K562 (cell line): ENCODE measurements around the gene FAM171A1. TPM values are rescaled to one million over a fixed set of nuclear protein-coding genes. Genes with fewer than 3 reads are reported as not detected.

Experiments
- ATAC-seq: fragments of 200-7000 bp; cut with Tn5 transposase; 3 replicates; pipeline ENCODE4 v1.9.1; 2020; ENCODE audit warnings: moderate library complexity
- BruUV-seq: library from RNA; stranded (reverse); fragments of 400-500 nt; replicated peaks from 2 replicates; lab custom pipeline; 2021; lab: Mats Ljungman, UMichigan
- CTCF ChIA-PET: fragments of 300-600 bp; formaldehyde crosslinking; extraction: SDS; loops from one replicate; lab custom pipeline; 2021; ENCODE audit warnings: low intra/inter-chr PET ratio; lab: Yijun Ruan, JAX
- POLR2A ChIA-PET: fragments of 300-600, 350-650 bp; sonication (Branson Sonifier 250); formaldehyde crosslinking; extraction: SDS; loops from one replicate; lab custom pipeline; 2021; ENCODE audit warnings: antibody characterized with exemption, inconsistent platforms; lab: Yijun Ruan, JAX
- DNase-seq, 4 experiments: peaks; one replicate each; pipeline versions ENCODE4 v3.0.0 to v3.0.0-alpha.2; 2011 to 2018; ENCODE audit warnings: low spot score in 3 of 4, mixed read lengths in 3 of 4; ENCODE audit errors: extremely low read depth in 1 of 4
- FAIRE-seq: peaks from 2 replicates; lab custom pipeline; 2011; peaks lifted over from hg19 to GRCh38; lab: Jason Lieb, UNC
- H2AFZ ChIP-seq: 2 replicates; pipeline ENCODE4 v1.6.0; 2011; ENCODE audit warnings: low read depth, low read length, control low read depth, inconsistent platforms
- H3K27ac ChIP-seq: fragments of 200-600 bp; 3 replicates; pipeline ENCODE4 v1.8.0; 2011; ENCODE audit warnings: low read depth, mild to moderate bottlenecking, control low read depth, inconsistent platforms, low read length, moderate library complexity, mixed read lengths; ENCODE audit errors: extremely low read depth
- H3K27me3 ChIP-seq, 2 experiments: fragments of 300-600 bp in 1 of 2; 2 replicates in 1 of 2; 3 replicates in 1 of 2; pipeline versions ENCODE4 v1.6.0 to v1.8.0; 2011; ENCODE audit warnings: inconsistent platforms in 2 of 2, low read length in 2 of 2, mild to moderate bottlenecking in 1 of 2, mixed read lengths in 1 of 2, moderate library complexity in 1 of 2; ENCODE audit not compliant: control insufficient read depth in 2 of 2, insufficient read depth in 2 of 2
- H3K36me3 ChIP-seq: fragments of 300-600 bp; 3 replicates; pipeline ENCODE4 v1.8.0; 2011; ENCODE audit warnings: mild to moderate bottlenecking, low read length, inconsistent platforms; ENCODE audit not compliant: control insufficient read depth, insufficient read depth
- H3K4me1 ChIP-seq, 2 experiments: fragments of 200-600 bp in 1 of 2; replicated peaks in 1 of 2; 2 replicates in 1 of 2; 3 replicates in 1 of 2; pipeline versions ENCODE4 v1.5.1 to v1.8.0; 2011; ENCODE audit warnings: inconsistent platforms in 2 of 2, low read length in 2 of 2, mild to moderate bottlenecking in 1 of 2, mixed read lengths in 1 of 2, moderate library complexity in 1 of 2; ENCODE audit not compliant: control insufficient read depth in 2 of 2, insufficient read depth in 2 of 2
- H3K4me2 ChIP-seq: 2 replicates; pipeline ENCODE4 v1.6.1; 2011; ENCODE audit warnings: low read length, control low read depth, inconsistent platforms, mixed read lengths; ENCODE audit not compliant: insufficient read depth
- H3K4me3 ChIP-seq: fragments of 200-600 bp; sonication (generic), shearing (Covaris generic); 2 replicates; pipeline ENCODE4 v1.5.1; 2016; ENCODE audit warnings: control low read depth, inconsistent platforms
- H3K79me2 ChIP-seq: fragments of 200-600 bp; 3 replicates; pipeline ENCODE4 v1.8.0; 2011; ENCODE audit warnings: low read length, inconsistent platforms; ENCODE audit not compliant: control insufficient read depth, insufficient read depth
- H3K9ac ChIP-seq, 2 experiments: 2 replicates each; pipeline versions ENCODE4 v1.6.0 to v1.6.1; 2011; ENCODE audit warnings: low read depth in 2 of 2, low read length in 2 of 2, control low read depth in 1 of 2, inconsistent platforms in 1 of 2, mild to moderate bottlenecking in 1 of 2, mixed read lengths in 1 of 2; ENCODE audit not compliant: insufficient read depth in 1 of 2
- H3K9me1 ChIP-seq: one replicate; pipeline ENCODE4 v1.6.0; 2011; ENCODE audit warnings: inconsistent platforms, mild to moderate bottlenecking, low read length, moderate library complexity; ENCODE audit not compliant: control insufficient read depth, insufficient read depth
- H3K9me3 ChIP-seq: replicated peaks from 2 replicates; pipeline ENCODE4 v1.5.1; 2011; ENCODE audit warnings: low read depth, low read length, inconsistent platforms; ENCODE audit not compliant: control insufficient read depth, insufficient read depth
- H4K20me1 ChIP-seq: replicated peaks from 2 replicates; pipeline ENCODE4 v1.6.1; 2011; ENCODE audit warnings: low read length, inconsistent platforms, mixed read lengths; ENCODE audit not compliant: control insufficient read depth, insufficient read depth
- BACH1 ChIP-seq: fragments of 200-800 bp; sonication (Bioruptor generic); IDR thresholded peaks from 2 replicates; pipeline ENCODE4 v1.6.1; 2016; ENCODE audit warnings: missing genetic modification characterization, missing compliant biosample characterization
- KDM1A ChIP-seq, 2 experiments: fragments of 450-650 bp; IDR thresholded peaks; 2 replicates each; pipeline ENCODE4 v1.6.1; 2016; ENCODE audit warnings: mild to moderate bottlenecking in 2 of 2
- KDM2B ChIP-seq: fragments of 250-450 bp; sonication (Bioruptor Pico); IDR thresholded peaks from 2 replicates; pipeline ENCODE4 v1.8.0; 2021; ENCODE audit warnings: mild to moderate bottlenecking, moderate library complexity
- NONO ChIP-seq, 2 experiments: fragments of 200-400 bp in 1 of 2; fragments of 450-650 bp in 1 of 2; formaldehyde crosslinking in 1 of 2; IDR thresholded peaks; 2 replicates each; pipeline ENCODE4 v1.6.1; 2017; ENCODE audit warnings: low read depth in 2 of 2, mild to moderate bottlenecking in 2 of 2, moderate library complexity in 2 of 2, low read length in 1 of 2
- RB1 ChIP-seq: fragments of 450-650 bp; IDR thresholded peaks from 2 replicates; pipeline ENCODE4 v1.6.1; 2017; ENCODE audit warnings: low read depth, mild to moderate bottlenecking
- RBBP5 ChIP-seq: fragments of 200-600 bp; sonication (generic); IDR thresholded peaks from 2 replicates; pipeline ENCODE4 v1.6.1; 2012; ENCODE audit warnings: borderline replicate concordance, mild to moderate bottlenecking, low read length, control low read depth, inconsistent platforms; ENCODE audit not compliant: insufficient read depth, poor library complexity, severe bottlenecking
- RBFOX2 ChIP-seq: fragments of 200-400 bp; formaldehyde crosslinking; IDR thresholded peaks from 2 replicates; pipeline ENCODE4 v1.6.1; 2017; ENCODE audit warnings: low read depth, mild to moderate bottlenecking, low read length, moderate library complexity
- SLC30A9 ChIP-seq: fragments of 250-450 bp; sonication (Bioruptor Pico); IDR thresholded peaks from 2 replicates; pipeline ENCODE4 v1.8.0; 2022; ENCODE audit warnings: mild to moderate bottlenecking, moderate library complexity
- SREBF2 ChIP-seq: sonication (generic); formaldehyde crosslinking; IDR thresholded peaks from 2 replicates; pipeline ENCODE4 v1.4.0; 2020; ENCODE audit warnings: mild to moderate bottlenecking, missing genetic modification reagents
- ZNF561 ChIP-seq: fragments of 450-650 bp; formaldehyde crosslinking; conservative IDR thresholded peaks from 2 replicates; pipeline ENCODE4 v1.4.0; 2020; ENCODE audit warnings: mild to moderate bottlenecking, moderate library complexity
- WGBS: fragments of 100-300 bp; shearing (Covaris generic); methylation state at CpG from one replicate; pipeline ENCODE4 v1.1.6; 2016; ENCODE audit warnings: low coverage, mixed read lengths; ENCODE audit not compliant: insufficient coverage; ENCODE audit errors: missing lambda C conversion rate; 5-methylcytosine and 5-hydroxymethylcytosine counted together
- in situ Hi-C: fragments of 300-500 bp; cut with MboI; formaldehyde crosslinking; loops from 4 replicates; pipeline ENCODE4 v1.15.0; 2018; ENCODE audit warnings: inconsistent platforms, mixed read lengths
- intact Hi-C: fragments of 100-400 bp; cut with micrococcal nuclease; formaldehyde crosslinking; loops from 2 replicates; pipeline ENCODE4 v1.14.2; 2022
- polyA plus RNA-seq, 8 experiments: library from polyadenylated mRNA; depleted of rRNA in 4 of 8; stranded (reverse) in 5 of 8; unstranded in 3 of 8; fragments of >200 nt; fragmentation: Nextera tagmentation in 2 of 8; fragmentation: Illumina TruSeq in 1 of 8; extraction: Ambion mirVana in 2 of 8; extraction: Trizol in 1 of 8; gene quantifications; 2 replicates each; pipeline versions ENCODE4 v1.2.1 to v1.2.3, GENCODE V29; 2011 to 2014; ENCODE audit warnings: inconsistent platforms in 1 of 8, missing spikeins in 1 of 8
- total RNA-seq, 7 experiments: library from RNA; depleted of rRNA in 6 of 7; stranded (reverse); fragments of >200 nt in 6 of 7; fragmentation: Illumina TruSeq in 2 of 7; extraction: Trizol in 2 of 7; gene quantifications; 2 replicates each; pipeline versions ENCODE4 v1.2.1 to v1.2.3, GENCODE V29; 2011 to 2021; ENCODE audit warnings: low replicate concordance in 1 of 7
- TF ChIP-seq, protein P1 (sequence below), 2 experiments: fragments of 450-650 bp in 1 of 2; sonication (generic) in 1 of 2; formaldehyde crosslinking in 1 of 2; IDR thresholded peaks; 2 replicates each; pipeline versions ENCODE4 v1.7.1 to v1.9.0; 2016 to 2022; ENCODE audit warnings: inconsistent platforms in 1 of 2, mild to moderate bottlenecking in 1 of 2, missing genetic modification reagents in 1 of 2

FAM171A1 gene
- total and polyA plus RNA-seq, 9 of the 15 experiments (the other 6 are each of a cell fraction or from before 2014, with no cell fraction given), result 0.51 to 8.2 (median 4.8) TPM

DNA sequence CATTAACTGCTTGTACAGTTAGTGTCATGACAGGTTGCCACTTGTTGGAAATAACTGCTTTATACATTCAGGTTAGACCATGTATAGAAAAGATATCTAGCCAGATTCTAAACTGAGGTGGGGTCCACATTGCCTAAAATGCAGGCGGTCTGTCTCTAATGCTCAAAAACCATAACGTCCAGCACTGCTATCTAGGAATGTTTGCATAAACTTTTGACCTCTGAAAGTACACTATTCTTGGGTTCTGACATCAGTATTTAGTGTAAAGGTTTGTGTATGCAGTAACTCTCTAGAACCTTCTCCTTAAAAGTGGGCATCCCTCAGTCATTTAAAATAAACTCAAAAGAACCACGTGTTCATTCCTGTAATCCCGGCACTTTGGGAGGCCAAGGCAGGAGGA lies 10.3 kb upstream of the FAM171A1 start:
- Histone ChIP-seq H2AFZ (no peak overlapping the region), H3K79me2 (no peaks in the 10 kb centered on the region), H3K4me2 (no peak overlapping the region), H3K9ac (no peak overlapping the region), H3K4me3 (no peak overlapping the region), H3K4me1 (no peaks in the 10 kb centered on the region; a peak in 1 of 5 replicates), H3K9me1 (no peaks in the 10 kb centered on the region), H4K20me1 (no peaks in the 10 kb centered on the region), H3K9me3 (no peaks in the 10 kb centered on the region), H3K27me3 (peaks cover 2 to 22% of the 10 kb centered on the region in 2 experiments; a peak in 4 of 5 replicates), H3K27ac (no peak overlapping the region), H3K36me3 (no peaks in the 10 kb centered on the region)
- no peak for DNase-seq
- 0% methylated on average over 4 of the region's 4 CpGs for WGBS
- in situ Hi-C loops (no loop called here), intact Hi-C loops (no loop called here)
- no peak for ATAC-seq
- POLR2A ChIA-PET, result no interaction called here
- no peak for FAIRE-seq
- TF ChIP-seq BACH1 (tag), result no peak
- TF ChIP-seq NONO (IDR thresholded peaks at IDR 0.05; ENCODE audit: low read depth in 2 of 2, low read length in 1 of 2), result no peak
- no peak for TF ChIP-seq RBFOX2
- no peak for TF ChIP-seq SREBF2 (CRISPR knock-in tag)
- no peak for TF ChIP-seq KDM1A (IDR thresholded peaks at IDR 0.05)
- no peak for TF ChIP-seq KDM2B (CRISPR knock-in tag)
- TF ChIP-seq RB1, result no peak
- TF ChIP-seq ZNF561 (CRISPR knock-in tag), result no peak
- TF ChIP-seq RBBP5, result no peak
- TF ChIP-seq, protein P1, sequence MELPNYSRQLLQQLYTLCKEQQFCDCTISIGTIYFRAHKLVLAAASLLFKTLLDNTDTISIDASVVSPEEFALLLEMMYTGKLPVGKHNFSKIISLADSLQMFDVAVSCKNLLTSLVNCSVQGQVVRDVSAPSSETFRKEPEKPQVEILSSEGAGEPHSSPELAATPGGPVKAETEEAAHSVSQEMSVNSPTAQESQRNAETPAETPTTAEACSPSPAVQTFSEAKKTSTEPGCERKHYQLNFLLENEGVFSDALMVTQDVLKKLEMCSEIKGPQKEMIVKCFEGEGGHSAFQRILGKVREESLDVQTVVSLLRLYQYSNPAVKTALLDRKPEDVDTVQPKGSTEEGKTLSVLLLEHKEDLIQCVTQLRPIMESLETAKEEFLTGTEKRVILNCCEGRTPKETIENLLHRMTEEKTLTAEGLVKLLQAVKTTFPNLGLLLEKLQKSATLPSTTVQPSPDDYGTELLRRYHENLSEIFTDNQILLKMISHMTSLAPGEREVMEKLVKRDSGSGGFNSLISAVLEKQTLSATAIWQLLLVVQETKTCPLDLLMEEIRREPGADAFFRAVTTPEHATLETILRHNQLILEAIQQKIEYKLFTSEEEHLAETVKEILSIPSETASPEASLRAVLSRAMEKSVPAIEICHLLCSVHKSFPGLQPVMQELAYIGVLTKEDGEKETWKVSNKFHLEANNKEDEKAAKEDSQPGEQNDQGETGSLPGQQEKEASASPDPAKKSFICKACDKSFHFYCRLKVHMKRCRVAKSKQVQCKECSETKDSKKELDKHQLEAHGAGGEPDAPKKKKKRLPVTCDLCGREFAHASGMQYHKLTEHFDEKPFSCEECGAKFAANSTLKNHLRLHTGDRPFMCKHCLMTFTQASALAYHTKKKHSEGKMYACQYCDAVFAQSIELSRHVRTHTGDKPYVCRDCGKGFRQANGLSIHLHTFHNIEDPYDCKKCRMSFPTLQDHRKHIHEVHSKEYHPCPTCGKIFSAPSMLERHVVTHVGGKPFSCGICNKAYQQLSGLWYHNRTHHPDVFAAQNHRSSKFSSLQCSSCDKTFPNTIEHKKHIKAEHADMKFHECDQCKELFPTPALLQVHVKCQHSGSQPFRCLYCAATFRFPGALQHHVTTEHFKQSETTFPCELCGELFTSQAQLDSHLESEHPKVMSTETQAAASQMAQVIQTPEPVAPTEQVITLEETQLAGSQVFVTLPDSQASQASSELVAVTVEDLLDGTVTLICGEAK (IDR thresholded peaks at IDR 0.05), result no peak
- TF ChIP-seq, protein P1 (CRISPR knock-in tag; IDR thresholded peaks at IDR 0.05), result no peak
- no peak for TF ChIP-seq SLC30A9 (CRISPR knock-in tag)
- no TSS peak for BruUV-seq
- CTCF ChIA-PET, result no interaction called here
